AML-193 (cell line): ENCODE measurements around the gene LENEP.

Experiments
- DNase-seq, 2 experiments: peaks; one replicate each; lab custom pipeline; 2025; lab: John Stamatoyannopoulos, UW

LENEP gene

GRCh38 chr1:154960446-154961136 is 32.8 kb upstream of the LENEP start:
- peak in 1 of 2 experiments; percentile 12 for DNase-seq

- DNase-seq, result peak; percentile 43 to 56
Observed at GRCh38 chr1:154961207-154962155, 31.9 kb upstream of the LENEP start, which contains the start of gene PYGO2. Gene PYGO2 (minus strand): TSS chr1:154961782. CDS start chr1:154961576, 206 bp downstream.

GRCh38 chr1:154962156-154962749 is 31.1 kb upstream of the LENEP start:
- no peak for DNase-seq

- no peak for DNase-seq
Observed at GRCh38 chr1:154962795-154963330, 30.5 kb upstream of the LENEP start.

GRCh38 chr1:154963643-154964042 is 29.7 kb upstream of the LENEP start:
- DNase-seq, result no peak

- no peak for DNase-seq
Observed at GRCh38 chr1:154964359-154964758, 29.0 kb upstream of the LENEP start.

- DNase-seq, result no peak
Observed at GRCh38 chr1:154966111-154966510, 27.3 kb upstream of the LENEP start.

- no peak for DNase-seq
Observed at GRCh38 chr1:154967331-154967950, 25.9 kb upstream of the LENEP start.

- DNase-seq, result no peak
Observed at GRCh38 chr1:154968731-154969130, 24.7 kb upstream of the LENEP start.

- no peak for DNase-seq
Observed at GRCh38 chr1:154969246-154969645, 24.1 kb upstream of the LENEP start.

GRCh38 chr1:154969860-154970452 is 23.4 kb upstream of the LENEP start:
- DNase-seq, result no peak

GRCh38 chr1:154970631-154971340 is 22.6 kb upstream of the LENEP start, which contains the start of gene SHC1:
Gene SHC1 (minus strand): TSS chr1:154970747. CDS start chr1:154970526, 221 bp downstream.
- DNase-seq, result no peak

GRCh38 chr1:154971341-154971998 is 21.9 kb upstream of the LENEP start:
- DNase-seq, result no peak

- DNase-seq, result no peak
Observed at GRCh38 chr1:154972213-154972516, 21.2 kb upstream of the LENEP start.

GRCh38 chr1:154972517-154973343 is 20.7 kb upstream of the LENEP start:
- no peak for DNase-seq

GRCh38 chr1:154973344-154974101 is 19.9 kb upstream of the LENEP start:
- peak; percentile 87 to 91 for DNase-seq

GRCh38 chr1:154974102-154974807 is 19.1 kb upstream of the LENEP start, which contains the start of gene CKS1B:
Gene CKS1B (plus strand): TSS chr1:154974681. CDS start chr1:154974746, 65 bp downstream.
- peak; percentile 99 for DNase-seq
